ENCODE results near the gene EFL1. TPM values are rescaled to one million over a fixed set of nuclear protein-coding genes. Genes with fewer than 3 reads are reported as not detected.

EFL1 gene
- total and polyA plus RNA-seq, 2 of the 8 experiments (the other 6 are each of a cell fraction or from before 2014, with no cell fraction given) = 10.8 to 31.5 TPM

GRCh38 chr15:82184776-82185175, 77.8 kb downstream of the EFL1 start:
- POLR2A ChIA-PET (ENCODE audit: partially characterized antibody) = interaction anchor here (1.4 kb wide), 1 partner anchor 26 kb away, joined by 3 read pairs; no protein-coding TSS in a partner anchor
- no peak overlapping the region for H3K4me2 ChIP-seq (ENCODE audit: insufficient read depth in 1 of 2, low read depth in 2 of 2, low read length in 2 of 2)
- FAIRE-seq (no peak), DNase-seq (ENCODE audit: low read depth in 1 of 2, low spot score in 2 of 2) (no peak)
- H3K56ac ChIP-seq (replicated peaks; ENCODE audit: insufficient read length, low read depth, low read length) = no peak overlapping the region
- H4K5ac ChIP-seq (ENCODE audit: insufficient read length, low read depth, low read length) = no peak overlapping the region
- no peak overlapping the region for H2AK5ac ChIP-seq (ENCODE audit: low read depth, low read length)
- H3K9ac ChIP-seq (replicated peaks in 1 of 4; ENCODE audit: extremely low read depth in 1 of 4, low read depth in 3 of 4, low read length in 3 of 4) = no peak overlapping the region
- H2AFZ ChIP-seq (ENCODE audit: low read length) = no peak overlapping the region
- no peak overlapping the region for H3K4ac ChIP-seq (replicated peaks; ENCODE audit: insufficient read length, low read depth, low read length)
- H2BK15ac ChIP-seq (ENCODE audit: low read length) = no peak overlapping the region
- no peak overlapping the region for H3K23ac ChIP-seq (ENCODE audit: insufficient read length)
- H4K20me1 ChIP-seq (replicated peaks in 1 of 2; ENCODE audit: control insufficient read depth in 1 of 2, insufficient read depth in 2 of 2, low read length in 2 of 2) = no peaks in the 10 kb centered on the region
- H4K91ac ChIP-seq (replicated peaks; ENCODE audit: insufficient read length, low read length) = no peak overlapping the region
- no peak overlapping the region for H4K8ac ChIP-seq (ENCODE audit: extremely low read depth, insufficient read depth, low read length)
- no peaks in the 10 kb centered on the region for H3K27me3 ChIP-seq (replicated peaks in 1 of 4; ENCODE audit: control insufficient read depth in 3 of 4, extremely low read depth in 1 of 4, insufficient read depth in 3 of 4, low read length in 3 of 4)
- no peak overlapping the region for H3K4me3 ChIP-seq (ENCODE audit: extremely low read depth in 1 of 4, insufficient read depth in 2 of 4, low read depth in 3 of 4, low read length in 4 of 4)
- H3K79me2 ChIP-seq (ENCODE audit: control insufficient read depth in 1 of 2, insufficient read depth in 2 of 2, low read length in 2 of 2) = no peaks in the 10 kb centered on the region
- no peaks in the 10 kb centered on the region for H3K9me3 ChIP-seq (ENCODE audit: insufficient read depth in 2 of 2, low read depth in 1 of 2, low read length in 1 of 2)
- no peaks in the 10 kb centered on the region for H3K79me1 ChIP-seq (ENCODE audit: low read depth, low read length)
- H3K36me3 ChIP-seq (ENCODE audit: control insufficient read depth in 2 of 4, insufficient read depth in 4 of 4, low read length in 3 of 4) = no peaks in the 10 kb centered on the region
- H2BK20ac ChIP-seq (ENCODE audit: low read length) = no peak overlapping the region
- no peak overlapping the region for H3K14ac ChIP-seq (ENCODE audit: insufficient read length)
- H3K27ac ChIP-seq (ENCODE audit: low read depth, low read length) = no peak overlapping the region
- no peak overlapping the region for H2BK5ac ChIP-seq (ENCODE audit: low read depth, low read length)
- H2BK12ac ChIP-seq (ENCODE audit: low read depth, low read length) = no peak overlapping the region
- CTCF ChIA-PET (ENCODE audit: partially characterized antibody) = interaction anchor here (1.8 kb wide), 1 partner anchor 76 kb away, joined by 6 read pairs; no protein-coding TSS in a partner anchor
- H2BK120ac ChIP-seq (replicated peaks; ENCODE audit: low read depth, low read length) = no peak overlapping the region
- H3K4me1 ChIP-seq (replicated peaks in 1 of 4; ENCODE audit: control insufficient read depth in 3 of 4, insufficient read depth in 4 of 4, low read length in 3 of 4) = no peaks in the 10 kb centered on the region
- no peaks in the 10 kb centered on the region for H3K23me2 ChIP-seq (ENCODE audit: low read depth, low read length)
- TF ChIP-seq YY1 (IDR thresholded peaks at IDR 0.05; ENCODE audit: low read depth, low read length) (no peak), CBX8 (IDR thresholded peaks at IDR 0.05; ENCODE audit: borderline replicate concordance, low read depth, low read length) (no peak), SAP30 (IDR thresholded peaks at IDR 0.05; ENCODE audit: insufficient read depth, insufficient replicate concordance, low read length) (no peak), CREB1 (IDR thresholded peaks at IDR 0.05) (no peak)
- H3K18ac ChIP-seq (ENCODE audit: extremely low read depth, low read length) = no peak overlapping the region
